Caco-2 (cell line): Measurements from ENCODE around the gene SBNO2. TPM values are rescaled to one million over a fixed set of nuclear protein-coding genes. Genes with fewer than 3 reads are reported as not detected.

Experiments
- BruUV-seq: library from RNA; stranded (reverse); fragments of 400-500 nt; replicated peaks from 2 replicates; lab custom pipeline; 2021; lab: Mats Ljungman, UMichigan
- CTCF ChIA-PET: fragments of 300-600 bp; sonication (Branson Sonifier 250); formaldehyde crosslinking; loops from one replicate; lab custom pipeline; 2022; ENCODE audit warnings: antibody characterized with exemption; lab: Charles Lee
- POLR2A ChIA-PET: fragments of 300-600 bp; sonication (Branson Sonifier 250); formaldehyde crosslinking; loops from one replicate; lab custom pipeline; 2022; ENCODE audit warnings: antibody characterized with exemption; lab: Charles Lee
- DNase-seq, 2 experiments: peaks; one replicate each; pipeline versions ENCODE4 v3.0.0 to v3.0.0-alpha.2; 2020 to 2022
- H3K27me3 ChIP-seq: replicated peaks from 2 replicates; pipeline ENCODE4 v1.6.0; 2011; ENCODE audit warnings: low read length; ENCODE audit not compliant: control insufficient read depth, insufficient read depth
- H3K36me3 ChIP-seq: 2 replicates; pipeline ENCODE4 v1.5.1; 2011; ENCODE audit warnings: low read length; ENCODE audit not compliant: control insufficient read depth, insufficient read depth
- H3K4me1 ChIP-seq: fragments of 250-450 bp; sonication (Bioruptor Pico); 2 replicates; pipeline ENCODE4 v1.5.1; 2020; ENCODE audit warnings: mild to moderate bottlenecking
- H3K4me3 ChIP-seq: 2 replicates; pipeline ENCODE4 v1.5.1; 2011; ENCODE audit warnings: low read depth, mild to moderate bottlenecking, control low read depth, low read length
- H3K9me3 ChIP-seq: fragments of 250-450 bp; sonication (Bioruptor Pico); 2 replicates; pipeline ENCODE4 v1.5.1; 2020; ENCODE audit warnings: mild to moderate bottlenecking, moderate library complexity
- H3K27ac Mint-ChIP-seq: one replicate; pipeline ENCODE4 v1.8.0; 2022; ENCODE audit warnings: mixed read lengths; ENCODE audit not compliant: unreplicated experiment
- H3K27me3 Mint-ChIP-seq: one replicate; pipeline ENCODE4 v1.8.0; 2022; ENCODE audit warnings: mixed read lengths; ENCODE audit not compliant: insufficient read depth, unreplicated experiment
- H3K36me3 Mint-ChIP-seq: one replicate; pipeline ENCODE4 v1.8.0; 2022; ENCODE audit warnings: mild to moderate bottlenecking, mixed read lengths; ENCODE audit not compliant: insufficient read depth, unreplicated experiment
- H3K4me1 Mint-ChIP-seq: one replicate; pipeline ENCODE4 v1.8.0; 2022; ENCODE audit warnings: low read depth, mixed read lengths; ENCODE audit not compliant: unreplicated experiment
- H3K4me3 Mint-ChIP-seq: one replicate; pipeline ENCODE4 v1.8.0; 2022; ENCODE audit warnings: mild to moderate bottlenecking, moderate library complexity, mixed read lengths; ENCODE audit not compliant: unreplicated experiment
- H3K9me3 Mint-ChIP-seq: one replicate; pipeline ENCODE4 v1.8.0; 2022; ENCODE audit warnings: mixed read lengths; ENCODE audit not compliant: unreplicated experiment
- CTCF ChIP-seq, 2 experiments: fragments of 200-600 bp in 1 of 2; IDR thresholded peaks; 1 replicate in 1 of 2; 2 replicates in 1 of 2; pipeline versions ENCODE4 v1.5.1 to v1.8.0; 2011 to 2022; ENCODE audit warnings: antibody characterized with exemption in 1 of 2, control low read depth in 1 of 2, inconsistent platforms in 1 of 2, low read depth in 1 of 2, low read length in 1 of 2, mild to moderate bottlenecking in 1 of 2, moderate library complexity in 1 of 2; ENCODE audit not compliant: insufficient read depth in 1 of 2, severe bottlenecking in 1 of 2, unreplicated experiment in 1 of 2
- intact Hi-C: fragments of 100-400 bp; cut with micrococcal nuclease; formaldehyde crosslinking; loops from one replicate; pipeline ENCODE4 v1.10.0; 2022; ENCODE audit not compliant: unreplicated experiment
- total RNA-seq: library from RNA; stranded (reverse); gene quantifications from 2 replicates; pipeline ENCODE4 v1.2.3, GENCODE V29; 2022

SBNO2 gene
- total RNA-seq, 1 experiment from 2014 or later: 41.2 TPM

GRCh38 chr19:1123885-1124677 is 50.0 kb downstream of the SBNO2 start:
- DNase-seq: no peak
- Histone ChIP-seq H3K4me3 (no peak overlapping the region), H3K27me3 (no peaks in the 10 kb centered on the region), H3K4me1 (no peaks in the 10 kb centered on the region), H3K36me3 (no peaks in the 10 kb centered on the region; the same call in 1 of the 2 replicates), H3K9me3 (no peaks in the 10 kb centered on the region)
- no peak overlapping the region for H3K27ac Mint-ChIP-seq
- H3K4me3 Mint-ChIP-seq: no peak overlapping the region
- intact Hi-C loops: no loop called here
- H3K36me3 Mint-ChIP-seq: peaks cover 48% of the 10 kb centered on the region
- ChIA-PET POLR2A (interaction anchor here (0.5 kb wide), 1 partner anchor 20 kb away, joined by 3 read pairs; the partner anchor contains the start of gene GPX4), CTCF (no interaction called here)
- no peak for TF ChIP-seq CTCF (IDR thresholded peaks at IDR 0.05; ENCODE audit: insufficient read depth in 1 of 2, low read depth in 1 of 2, low read length in 1 of 2, severe bottlenecking in 1 of 2, unreplicated experiment in 1 of 2)
- no TSS peak for BruUV-seq
- no peaks in the 10 kb centered on the region for H3K27me3 Mint-ChIP-seq
- H3K4me1 Mint-ChIP-seq: no peaks in the 10 kb centered on the region
- no peaks in the 10 kb centered on the region for H3K9me3 Mint-ChIP-seq

GRCh38 chr19:1123381-1123780 is 50.7 kb downstream of the SBNO2 start:
- ChIA-PET POLR2A (interaction anchor here (0.5 kb wide), 1 partner anchor 19 kb away, joined by 3 read pairs; the partner anchor contains the start of gene GPX4), CTCF (no interaction called here)
- Mint-ChIP-seq H3K27me3 (no peaks in the 10 kb centered on the region), H3K9me3 (no peaks in the 10 kb centered on the region), H3K27ac (no peak overlapping the region), H3K4me3 (no peak overlapping the region), H3K4me1 (no peaks in the 10 kb centered on the region), H3K36me3 (peaks cover 55% of the 10 kb centered on the region)
- Histone ChIP-seq H3K27me3 (no peaks in the 10 kb centered on the region), H3K4me3 (no peak overlapping the region), H3K9me3 (no peaks in the 10 kb centered on the region), H3K4me1 (no peaks in the 10 kb centered on the region), H3K36me3 (no peaks in the 10 kb centered on the region; the same call in 1 of the 2 replicates)
- intact Hi-C loops: no loop called here
- no peak for TF ChIP-seq CTCF (IDR thresholded peaks at IDR 0.05; ENCODE audit: insufficient read depth in 1 of 2, low read depth in 1 of 2, low read length in 1 of 2, severe bottlenecking in 1 of 2, unreplicated experiment in 1 of 2)
- no peak for DNase-seq
- no TSS peak for BruUV-seq

- no peak overlapping the region for H3K4me3 ChIP-seq
- no peaks in the 10 kb centered on the region for H3K9me3 ChIP-seq
- H3K36me3 Mint-ChIP-seq: peaks cover 59% of the 10 kb centered on the region
- CTCF ChIA-PET: no interaction called here
- intact Hi-C loops: no loop called here
- no peak for TF ChIP-seq CTCF (IDR thresholded peaks at IDR 0.05; ENCODE audit: insufficient read depth in 1 of 2, low read depth in 1 of 2, low read length in 1 of 2, severe bottlenecking in 1 of 2, unreplicated experiment in 1 of 2)
- no peaks in the 10 kb centered on the region for H3K27me3 Mint-ChIP-seq
- H3K4me1 ChIP-seq: no peaks in the 10 kb centered on the region
- H3K4me1 Mint-ChIP-seq: no peaks in the 10 kb centered on the region
- H3K9me3 Mint-ChIP-seq: no peaks in the 10 kb centered on the region
- POLR2A ChIA-PET: no interaction called here
- H3K27ac Mint-ChIP-seq: no peak overlapping the region
- no peaks in the 10 kb centered on the region; the same call in 1 of the 2 replicates for H3K36me3 ChIP-seq
- H3K27me3 ChIP-seq: no peaks in the 10 kb centered on the region
- no peak overlapping the region for H3K4me3 Mint-ChIP-seq
- peak; percentile 80 to 81 for DNase-seq
- BruUV-seq: no TSS peak
Observed at GRCh38 chr19:1122972-1123363, 51.1 kb downstream of the SBNO2 start.
